Mucosa of descending colon (tissue), 3 donors: Measurements from ENCODE around the gene SH2D1B. TPM values are rescaled to one million over a fixed set of nuclear protein-coding genes. Genes with fewer than 3 reads are reported as not detected.

Experiments used
- ATAC-seq: fragments of 200-7000 bp; cut with Tn5 transposase; one replicate; pipeline ENCODE4 v1.9.1; 2020; ENCODE audit warnings: mild to moderate bottlenecking, moderate library complexity
- DNase-seq, 3 donors: peaks; one replicate each; pipeline ENCODE4 v3.0.0-alpha.2; 2020
- H3K36me3 ChIP-seq: fragments of 200-600 bp; one replicate; pipeline ENCODE4 v1.8.0; 2021; ENCODE audit warnings: low read depth, mild to moderate bottlenecking
- H3K4me1 ChIP-seq: fragments of 200-600 bp; one replicate; pipeline ENCODE4 v1.8.0; 2021; ENCODE audit warnings: low read depth, mild to moderate bottlenecking
- H3K4me3 ChIP-seq: fragments of 200-600 bp; one replicate; pipeline ENCODE4 v1.8.0; 2021; ENCODE audit warnings: mild to moderate bottlenecking
- H3K9me3 ChIP-seq: fragments of 200-600 bp; one replicate; pipeline ENCODE4 v1.8.0; 2021; ENCODE audit warnings: mild to moderate bottlenecking
- intact Hi-C, 2 donors: fragments of 100-400 bp; cut with DNase I in 1 of 2; cut with micrococcal nuclease in 1 of 2; formaldehyde crosslinking; loops; one replicate each; pipeline versions ENCODE4 v1.11.0 to v1.11.1; 2022; cut with DNase I, micrococcal nuclease
- total RNA-seq, 3 donors: library from RNA; stranded (reverse); fragmentation: NEBNext Ultra II Directional in 2 of 3; extraction: Animal tissue kit (Norgen Biotek cat#: 25700) in 2 of 3; gene quantifications; one replicate each; pipeline versions ENCODE4 v1.2.1 to v1.2.4, GENCODE V29; 2021 to 2023
- TF ChIP-seq, protein P1 (sequence below): fragments of 200-600 bp; IDR thresholded peaks from one replicate; pipeline ENCODE4 v1.8.0; 2022; ENCODE audit warnings: antibody characterized with exemption, mild to moderate bottlenecking
- donor health status: DM: no; HTN: no; CAD: no; lungs with moderate emphysema.
- donor health status: DM: no; HTN: no; CAD: no.
- donor health status: DM: no; HTN: yes; CAD: no.

SH2D1B gene
- total RNA-seq, 3 donors from 2014 or later = 0.93 to 1.3 (median 1.0) TPM

GRCh38 chr1:162381941-162382750 is 29.8 kb downstream of the SH2D1B start:
- intact Hi-C loops = loop anchor here in 1 of 2 donors (10.0 kb wide), 1 partner anchor 97 kb away; no protein-coding TSS in a partner anchor
- Histone ChIP-seq H3K4me1 (peaks cover 35% of the 10 kb centered on the region), H3K36me3 (no peaks in the 10 kb centered on the region), H3K9me3 (no peaks in the 10 kb centered on the region), H3K4me3 (no peak overlapping the region)
- DNase-seq = peak in 2 of 3 donors; percentile 56 to 65
- ATAC-seq = peak; percentile 68
- TF ChIP-seq, protein P1, sequence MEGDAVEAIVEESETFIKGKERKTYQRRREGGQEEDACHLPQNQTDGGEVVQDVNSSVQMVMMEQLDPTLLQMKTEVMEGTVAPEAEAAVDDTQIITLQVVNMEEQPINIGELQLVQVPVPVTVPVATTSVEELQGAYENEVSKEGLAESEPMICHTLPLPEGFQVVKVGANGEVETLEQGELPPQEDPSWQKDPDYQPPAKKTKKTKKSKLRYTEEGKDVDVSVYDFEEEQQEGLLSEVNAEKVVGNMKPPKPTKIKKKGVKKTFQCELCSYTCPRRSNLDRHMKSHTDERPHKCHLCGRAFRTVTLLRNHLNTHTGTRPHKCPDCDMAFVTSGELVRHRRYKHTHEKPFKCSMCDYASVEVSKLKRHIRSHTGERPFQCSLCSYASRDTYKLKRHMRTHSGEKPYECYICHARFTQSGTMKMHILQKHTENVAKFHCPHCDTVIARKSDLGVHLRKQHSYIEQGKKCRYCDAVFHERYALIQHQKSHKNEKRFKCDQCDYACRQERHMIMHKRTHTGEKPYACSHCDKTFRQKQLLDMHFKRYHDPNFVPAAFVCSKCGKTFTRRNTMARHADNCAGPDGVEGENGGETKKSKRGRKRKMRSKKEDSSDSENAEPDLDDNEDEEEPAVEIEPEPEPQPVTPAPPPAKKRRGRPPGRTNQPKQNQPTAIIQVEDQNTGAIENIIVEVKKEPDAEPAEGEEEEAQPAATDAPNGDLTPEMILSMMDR = no peak

GRCh38 chr1:162381383-162381782 is 30.6 kb downstream of the SH2D1B start, which contains the start of gene C1orf226:
TSS of gene C1orf226 (plus strand) at chr1:162381728. CDS start at chr1:162381902, 174 bp downstream.
- ATAC-seq = peak; percentile 94
- Histone ChIP-seq H3K9me3 (no peaks in the 10 kb centered on the region), H3K36me3 (no peaks in the 10 kb centered on the region), H3K4me3 (no peak within 1 kb of the TSS), H3K4me1 (peaks cover 34% of the 10 kb centered on the region)
- DNase-seq = peak in 1 of 3 donors; percentile 75
- TF ChIP-seq, protein P1 = no peak
- intact Hi-C loops = loop anchor here in 1 of 2 donors (10.0 kb wide), 1 partner anchor 97 kb away; no protein-coding TSS in a partner anchor

GRCh38 chr1:162380061-162380846 is 31.7 kb downstream of the SH2D1B start:
- Histone ChIP-seq H3K9me3 (no peaks in the 10 kb centered on the region), H3K4me3 (no peak overlapping the region), H3K4me1 (peaks cover 27% of the 10 kb centered on the region), H3K36me3 (no peaks in the 10 kb centered on the region)
- no peak for ATAC-seq
- intact Hi-C loops = loop anchor here in 1 of 2 donors (10.0 kb wide), 1 partner anchor 95 kb away; no protein-coding TSS in a partner anchor
- TF ChIP-seq, protein P1 = no peak
- DNase-seq = peak in 1 of 3 donors; percentile 10

DNA sequence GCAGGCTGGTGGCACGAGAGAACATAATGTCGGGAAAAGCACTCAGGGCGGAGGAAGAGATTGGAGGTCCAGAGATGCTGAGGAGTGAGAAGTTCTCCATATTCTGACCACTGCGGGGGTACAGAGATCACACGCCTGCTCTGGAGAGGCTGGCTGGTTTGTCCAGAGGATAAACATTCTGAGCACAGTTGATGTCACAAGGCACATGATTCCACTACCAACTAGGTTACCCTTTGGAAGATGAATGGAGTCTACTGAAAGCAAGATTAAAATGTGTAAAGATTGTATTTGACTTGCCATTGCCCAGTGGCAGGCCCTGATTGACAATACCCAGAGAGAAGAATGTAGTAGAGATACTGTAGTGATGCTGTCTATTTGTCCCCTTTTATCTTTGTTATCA is 35.2 kb downstream of the SH2D1B start, which contains the start of gene SPATA46:
Gene SPATA46, minus strand, starts transcription at position 164 of the 400 bp plus-strand sequence. Its CDS starts 64 bp downstream, at position 100.
- peak in 1 of 3 donors; percentile 1 for DNase-seq
- no peak for ATAC-seq
- intact Hi-C loops = no loop called here
- TF ChIP-seq, protein P1 = no peak
- H3K4me1 ChIP-seq = peaks cover 15% of the 10 kb centered on the region
- no peaks in the 10 kb centered on the region for H3K9me3 ChIP-seq
- H3K4me3 ChIP-seq = no peak within 1 kb of the TSS
- no peaks in the 10 kb centered on the region for H3K36me3 ChIP-seq

DNA sequence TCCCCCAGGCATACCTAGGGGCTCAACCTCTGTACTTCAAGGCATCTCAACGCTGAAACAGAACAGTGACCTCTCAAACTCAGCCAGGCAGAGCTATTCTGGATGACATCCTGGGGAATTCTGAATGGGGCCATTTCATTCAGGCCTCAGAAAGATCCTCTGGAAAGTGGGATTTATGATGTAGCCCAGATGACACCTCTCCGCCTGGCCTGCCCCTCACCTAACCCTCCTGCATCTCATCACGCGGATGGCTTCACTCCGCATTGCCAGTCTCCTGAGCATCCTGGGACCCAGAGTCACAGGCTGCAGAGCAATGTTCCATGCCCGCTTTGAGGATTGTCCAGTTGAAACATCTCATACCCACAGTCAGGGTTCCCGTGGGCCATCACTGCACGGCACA is 36.5 kb downstream of the SH2D1B start:
- no peak overlapping the region for H3K4me3 ChIP-seq
- intact Hi-C loops = no loop called here
- H3K4me1 ChIP-seq = peaks cover 23% of the 10 kb centered on the region
- no peaks in the 10 kb centered on the region for H3K9me3 ChIP-seq
- DNase-seq (peak in 1 of 3 donors; percentile 1), ATAC-seq (no peak)
- H3K36me3 ChIP-seq = no peaks in the 10 kb centered on the region
- TF ChIP-seq, protein P1 = no peak
